ENCODE results near the gene EPB41L2.
"Not testable (repeated sequence)": the region's sequence is repeated elsewhere in the genome, so short reads cannot be mapped to it uniquely, and the experiment has no call there.

Gene EPB41L2

GRCh38 chr6:130811932-130812331, 251.1 kb downstream of the EPB41L2 start:
- DNase-seq (ENCODE audit: low read depth in 1 of 2, low spot score in 1 of 2): no peak

GRCh38 chr6:130810307-130811030, 252.6 kb downstream of the EPB41L2 start:
- DNase-seq (ENCODE audit: low read depth in 1 of 2, low spot score in 1 of 2): no peak

GRCh38 chr6:130801368-130801767, 261.7 kb downstream of the EPB41L2 start:
- DNase-seq (ENCODE audit: low read depth in 1 of 2, low spot score in 1 of 2): not testable (repeated sequence)

DNA sequence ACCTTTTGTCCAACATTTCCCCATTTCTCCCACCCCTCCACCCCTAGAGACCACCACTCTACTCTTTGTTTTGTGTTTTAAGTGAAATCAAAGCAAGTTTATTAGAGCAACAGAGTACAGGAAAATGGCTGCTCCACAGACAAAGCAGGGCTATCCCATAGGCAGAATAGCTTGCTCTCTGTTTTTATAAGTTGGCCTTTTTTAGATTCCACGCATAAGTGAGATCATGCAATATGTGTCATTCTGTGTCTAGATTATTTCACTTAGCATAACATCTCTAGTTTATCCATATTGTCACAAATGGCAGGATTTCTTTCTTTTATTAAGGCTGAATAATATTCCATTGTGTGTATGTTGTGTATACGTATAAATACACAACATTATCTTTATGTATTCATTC, 266.0 kb downstream of the EPB41L2 start:
- DNase-seq (ENCODE audit: low read depth in 1 of 2, low spot score in 1 of 2): no peak

DNA sequence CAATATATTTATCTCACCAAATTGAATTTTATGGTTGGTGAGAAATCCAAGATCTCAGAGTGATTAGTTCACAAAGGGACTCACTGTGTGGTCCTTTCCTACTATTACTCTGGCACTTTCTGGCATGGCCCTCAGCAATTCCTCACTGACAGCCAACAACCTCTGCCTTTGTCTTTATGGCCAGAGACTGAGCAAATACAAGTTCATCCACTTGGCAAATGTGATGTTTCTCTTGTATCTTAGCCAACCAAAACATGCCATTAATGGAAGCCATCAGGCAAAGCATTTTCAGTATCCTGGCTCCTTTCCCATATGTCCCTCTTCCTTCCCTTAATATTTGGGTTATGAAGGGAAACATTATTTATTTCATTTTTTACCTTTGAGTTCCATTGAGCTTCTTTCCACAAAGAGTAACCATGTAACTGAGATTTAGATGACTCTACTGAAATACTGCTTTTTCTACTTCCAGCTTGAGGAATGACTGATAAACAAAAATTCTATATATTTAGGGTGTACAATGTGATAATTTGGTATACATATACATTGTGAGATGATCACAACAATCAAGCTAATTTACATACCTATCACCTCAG, 266.6 kb downstream of the EPB41L2 start:
- no peak for DNase-seq (ENCODE audit: low read depth in 1 of 2, low spot score in 1 of 2)

GRCh38 chr6:130794738-130795137, 268.3 kb downstream of the EPB41L2 start:
- no peak for DNase-seq (ENCODE audit: low read depth in 1 of 2, low spot score in 1 of 2)

- no peak for DNase-seq (ENCODE audit: low read depth in 1 of 2, low spot score in 1 of 2)
These were observed 268.9 kb downstream of the EPB41L2 start for GRCh38 chr6:130794010-130794697.

Data from stimulated activated CD4-positive, alpha-beta T cell treated with anti-CD3 and anti-CD28 coated beads, Interleukin-15, amount 100 ng/mL, for 1 hour (primary cell).